GM10847 (cell line): Measurements from ENCODE around the gene GZMM.

Experiments
- POLR2A ChIP-seq: IDR thresholded peaks from 2 replicates; pipeline ENCODE4 v1.6.1; 2011; ENCODE audit not compliant: insufficient read length; ENCODE audit errors: extremely low read depth

Gene GZMM

DNA sequence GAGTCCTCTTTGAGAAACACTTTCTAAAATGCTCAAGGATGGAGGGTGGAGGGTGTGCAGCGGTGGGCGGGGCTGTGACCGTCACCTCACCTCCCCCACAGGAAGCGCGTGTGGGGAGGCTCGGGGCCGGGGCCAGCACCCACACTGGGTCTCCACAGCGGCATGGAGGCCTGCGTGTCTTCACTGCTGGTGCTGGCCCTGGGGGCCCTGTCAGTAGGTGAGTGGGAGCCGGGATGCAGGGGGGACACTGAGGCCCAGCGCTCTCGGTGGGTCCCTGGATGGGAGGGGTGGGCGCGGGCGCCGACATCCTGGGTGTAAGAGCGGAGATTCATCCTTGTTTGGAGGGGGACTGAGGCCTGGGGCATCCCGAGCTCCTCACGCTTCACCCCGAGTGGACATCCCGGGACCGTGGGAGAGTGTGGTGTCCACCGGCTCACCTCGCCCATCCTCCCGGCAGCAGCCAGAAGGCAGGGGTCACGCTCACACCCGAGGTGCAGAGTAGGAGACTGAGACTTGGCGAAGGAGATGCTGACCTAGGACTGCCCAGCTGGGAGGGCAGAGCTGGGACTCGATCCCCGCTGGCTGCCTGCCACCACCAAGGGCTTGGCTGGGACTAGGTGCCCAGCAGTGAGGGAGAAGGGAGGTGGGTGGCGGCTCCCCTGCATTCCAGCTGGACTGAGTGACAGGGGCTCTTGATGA is at the start of gene GZMM:
Gene GZMM (plus strand): TSS at position 144 of the 699 bp plus-strand sequence. CDS start 19 bp downstream, at position 163.
- TF ChIP-seq POLR2A: no peak

DNA sequence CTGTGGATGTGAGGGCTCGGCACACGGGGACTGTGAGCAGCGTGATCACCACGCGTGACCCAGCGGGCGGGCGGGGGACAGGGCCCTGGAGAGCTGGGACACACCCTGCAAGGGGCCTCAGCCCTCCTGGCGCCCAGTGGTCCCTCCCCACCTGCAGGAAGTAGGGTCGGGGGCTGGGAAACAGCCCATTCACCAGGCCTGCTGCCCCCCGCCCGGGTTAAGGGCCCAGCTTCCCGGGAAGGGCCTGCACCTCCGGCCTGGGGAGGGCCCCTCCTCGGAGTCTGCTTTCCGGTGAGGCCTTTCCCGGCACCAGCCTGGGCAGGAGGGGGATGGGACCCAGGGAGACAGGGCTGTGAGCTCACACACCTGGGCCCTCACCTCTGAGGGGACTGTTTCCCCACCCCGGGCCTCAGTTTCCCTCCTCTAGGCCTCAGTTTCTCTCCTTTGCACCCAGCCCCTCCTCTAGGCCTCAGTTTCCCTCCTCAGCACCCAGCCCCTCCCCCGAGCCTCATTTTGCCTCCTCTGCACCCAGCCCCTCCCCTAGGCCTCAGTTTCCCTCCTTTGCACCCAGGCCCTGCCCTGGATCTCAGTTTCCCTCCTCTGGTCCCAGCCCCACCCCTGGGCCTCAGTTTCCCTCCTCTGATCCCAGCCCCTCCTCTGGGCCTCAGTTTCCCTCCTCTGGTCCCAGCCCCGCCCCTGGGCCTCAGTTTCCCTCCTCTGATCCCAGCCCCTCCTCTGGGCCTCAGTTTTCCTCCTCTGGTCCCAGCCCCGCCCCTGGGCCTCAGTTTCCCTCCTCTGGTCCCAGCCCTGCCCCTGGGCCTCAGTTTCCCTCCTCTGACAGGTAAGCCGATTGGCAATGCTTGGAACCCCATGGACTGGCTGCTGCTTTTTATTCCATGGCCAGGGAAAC is 49.4 kb upstream of the GZMM start:
- no peak for TF ChIP-seq POLR2A

DNA sequence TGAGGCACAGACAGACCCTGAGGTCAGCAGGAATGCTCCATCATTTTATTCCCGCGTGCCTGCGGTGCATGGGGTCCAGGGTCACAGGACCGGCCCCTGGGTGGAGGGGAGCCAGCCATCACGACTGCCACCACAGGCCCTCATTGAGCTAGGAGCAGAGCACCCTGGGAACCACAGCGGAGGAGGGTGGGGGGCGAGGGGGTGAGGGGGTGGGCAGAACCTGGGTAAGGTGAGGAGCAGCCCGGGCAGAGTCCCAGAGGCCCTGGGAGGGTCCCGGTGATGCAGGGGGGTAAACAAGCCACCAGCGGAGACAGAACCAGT is 48.8 kb upstream of the GZMM start:
- no peak for TF ChIP-seq POLR2A

DNA sequence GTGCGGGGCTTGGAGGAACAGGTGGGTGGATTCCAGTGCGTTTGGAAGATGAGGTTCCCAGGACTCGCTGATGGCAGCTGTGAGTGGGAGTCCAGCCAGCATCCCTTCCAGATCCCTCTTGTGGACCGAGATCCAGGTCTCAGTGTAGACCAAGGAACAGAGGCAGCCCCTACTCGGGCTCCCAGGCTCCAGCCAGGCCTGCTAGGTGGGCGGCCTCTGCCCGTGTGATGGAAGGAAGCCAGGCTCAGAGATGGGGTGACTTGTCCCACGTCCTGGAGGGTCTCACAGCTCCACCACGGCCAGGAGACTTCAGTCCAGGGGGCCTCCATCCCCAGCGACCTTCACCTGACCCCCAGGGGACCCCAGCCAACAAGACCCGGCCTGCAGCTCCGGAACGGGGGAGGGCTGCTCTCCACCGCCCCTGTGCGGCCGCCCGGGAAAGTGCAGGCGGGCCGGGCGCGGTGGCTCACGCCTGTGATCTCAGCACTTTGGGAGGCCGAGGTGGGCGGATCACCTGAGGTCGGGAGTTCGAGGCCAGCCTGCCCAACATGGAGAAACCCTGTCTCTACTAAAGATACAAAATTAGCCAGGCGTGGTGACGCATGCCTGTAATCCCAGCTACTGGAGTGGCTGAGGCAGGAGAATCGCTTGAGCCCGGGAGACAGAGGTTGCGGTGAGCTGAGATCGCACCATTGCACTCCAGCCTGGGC is 48.3 kb upstream of the GZMM start:
- TF ChIP-seq POLR2A: no peak

DNA sequence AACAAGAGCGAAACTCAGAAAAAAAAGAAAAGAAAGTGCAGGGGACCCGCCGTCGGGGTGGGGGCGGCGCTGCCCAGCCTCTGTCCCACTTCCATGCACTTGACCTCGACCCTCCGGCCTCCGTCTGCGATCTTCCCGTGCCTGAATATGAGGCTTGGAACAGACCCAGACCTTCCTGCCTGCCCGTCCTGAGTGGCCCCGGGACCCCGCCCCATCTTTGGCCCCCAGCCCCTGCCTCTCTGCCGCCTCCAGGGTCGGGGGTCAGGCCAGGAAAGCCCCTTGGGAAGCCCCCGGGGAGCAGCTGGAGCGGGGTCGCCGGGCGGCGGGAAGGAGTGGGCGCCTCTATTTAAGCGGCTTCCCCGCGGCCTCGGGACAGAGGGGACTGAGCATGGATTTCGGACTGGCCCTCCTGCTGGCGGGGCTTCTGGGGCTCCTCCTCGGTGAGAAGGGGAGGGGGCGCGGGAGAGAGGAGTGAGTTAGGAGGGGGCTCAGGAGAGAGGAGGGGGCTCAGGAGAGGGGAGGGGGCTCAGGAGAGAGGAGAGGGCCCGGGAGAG is 47.7 kb upstream of the GZMM start, which contains the start of gene MADCAM1:
Gene MADCAM1 (plus strand): TSS at position 375 of the 554 bp plus-strand sequence. CDS start 14 bp downstream, at position 389.
- TF ChIP-seq POLR2A: no peak

DNA sequence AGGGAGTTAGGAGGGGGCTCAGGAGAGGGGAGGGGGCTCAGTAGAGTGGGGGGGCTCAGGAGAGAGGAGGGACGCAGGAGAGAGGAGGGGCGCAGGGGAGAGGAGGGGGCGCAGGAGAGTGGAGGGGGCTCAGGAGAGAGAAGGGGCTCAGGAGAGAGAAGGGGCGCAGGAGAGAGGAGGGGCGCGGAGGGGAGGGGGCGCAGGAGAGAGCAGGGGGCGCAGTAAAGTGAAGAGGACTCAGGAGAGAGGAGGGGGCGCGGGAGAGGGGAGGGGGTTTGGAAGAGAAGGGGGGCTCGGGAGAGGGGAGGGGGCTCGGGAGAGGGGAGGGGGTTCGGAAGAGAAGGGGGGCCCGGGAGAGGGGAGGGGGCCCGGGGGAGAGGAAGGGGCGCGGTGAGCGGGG is 46.9 kb upstream of the GZMM start:
- TF ChIP-seq POLR2A: no peak

DNA sequence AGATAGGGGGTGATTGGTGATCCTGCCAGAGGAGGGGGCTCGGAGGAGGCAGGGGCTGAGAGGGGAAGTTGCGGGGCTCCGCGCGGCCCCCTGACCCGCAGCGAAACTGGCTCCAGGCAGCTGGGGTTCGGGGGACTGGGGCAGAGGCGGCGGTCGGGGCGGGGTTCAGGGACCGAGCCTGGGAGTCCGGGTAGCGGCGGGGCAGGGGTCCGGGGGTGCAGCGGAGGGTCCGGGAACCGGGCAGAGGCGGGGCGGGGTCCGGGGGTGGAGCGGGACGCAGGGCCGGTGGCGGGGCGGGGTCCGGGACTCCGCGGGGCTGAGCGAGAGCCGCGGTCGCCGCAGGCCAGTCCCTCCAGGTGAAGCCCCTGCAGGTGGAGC is 46.4 kb upstream of the GZMM start:
- TF ChIP-seq POLR2A: no peak

DNA sequence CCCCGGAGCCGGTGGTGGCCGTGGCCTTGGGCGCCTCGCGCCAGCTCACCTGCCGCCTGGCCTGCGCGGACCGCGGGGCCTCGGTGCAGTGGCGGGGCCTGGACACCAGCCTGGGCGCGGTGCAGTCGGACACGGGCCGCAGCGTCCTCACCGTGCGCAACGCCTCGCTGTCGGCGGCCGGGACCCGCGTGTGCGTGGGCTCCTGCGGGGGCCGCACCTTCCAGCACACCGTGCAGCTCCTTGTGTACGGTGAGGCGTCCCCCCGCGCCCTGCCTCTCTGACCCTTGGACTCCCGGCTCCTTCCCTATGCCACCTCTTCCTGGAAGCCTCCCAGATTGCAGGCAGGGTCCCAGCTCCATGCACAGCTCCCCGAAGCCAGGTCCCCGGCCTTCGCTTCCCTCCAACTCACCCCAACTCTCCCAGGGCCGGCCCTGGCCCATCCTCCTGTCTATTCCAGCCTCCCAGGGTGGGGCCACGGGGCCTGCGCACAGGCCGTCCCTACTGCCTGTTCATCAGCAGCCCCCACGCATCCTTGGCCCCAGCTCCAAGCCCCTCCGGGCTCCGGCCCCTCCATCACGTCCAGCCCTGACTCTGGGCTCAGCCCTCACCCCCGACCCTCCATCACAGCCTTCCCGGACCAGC is 45.9 kb upstream of the GZMM start:
- no peak for TF ChIP-seq POLR2A

DNA sequence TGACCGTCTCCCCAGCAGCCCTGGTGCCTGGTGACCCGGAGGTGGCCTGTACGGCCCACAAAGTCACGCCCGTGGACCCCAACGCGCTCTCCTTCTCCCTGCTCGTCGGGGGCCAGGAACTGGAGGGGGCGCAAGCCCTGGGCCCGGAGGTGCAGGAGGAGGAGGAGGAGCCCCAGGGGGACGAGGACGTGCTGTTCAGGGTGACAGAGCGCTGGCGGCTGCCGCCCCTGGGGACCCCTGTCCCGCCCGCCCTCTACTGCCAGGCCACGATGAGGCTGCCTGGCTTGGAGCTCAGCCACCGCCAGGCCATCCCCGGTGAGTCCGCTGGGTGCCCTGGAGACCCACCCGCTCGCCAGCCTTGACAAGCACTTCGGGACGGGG is 45.4 kb upstream of the GZMM start:
- no peak for TF ChIP-seq POLR2A

DNA sequence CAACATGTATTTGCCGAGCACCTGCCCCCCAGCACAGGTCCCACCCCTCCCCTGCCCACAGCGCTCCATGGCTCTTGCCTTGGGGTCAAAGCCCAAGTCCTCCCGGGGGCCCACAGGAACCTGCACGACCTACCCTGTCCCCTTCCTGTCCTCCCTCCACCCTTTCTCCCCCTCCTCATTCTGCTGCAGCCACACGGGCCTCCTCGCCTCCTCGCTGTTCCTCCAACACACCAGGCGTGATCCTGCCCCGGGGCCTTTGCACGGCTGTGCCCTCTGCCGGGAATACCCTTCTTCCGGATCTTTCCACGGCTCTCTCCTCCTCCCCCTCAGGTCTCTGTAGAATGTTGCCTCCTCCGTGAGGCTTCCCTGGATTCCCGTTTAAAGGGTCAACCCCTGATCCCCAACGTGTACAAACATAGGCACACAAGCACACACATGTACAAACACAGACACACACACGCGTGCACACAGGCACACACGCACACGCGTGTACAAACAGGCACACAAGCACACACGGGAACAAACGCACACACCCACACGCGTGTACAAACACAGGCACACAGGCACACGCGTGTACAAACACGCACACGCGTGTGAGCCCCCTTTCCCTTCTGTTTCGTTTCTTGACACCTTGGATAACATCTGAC is 44.8 kb upstream of the GZMM start:
- no peak for TF ChIP-seq POLR2A

DNA sequence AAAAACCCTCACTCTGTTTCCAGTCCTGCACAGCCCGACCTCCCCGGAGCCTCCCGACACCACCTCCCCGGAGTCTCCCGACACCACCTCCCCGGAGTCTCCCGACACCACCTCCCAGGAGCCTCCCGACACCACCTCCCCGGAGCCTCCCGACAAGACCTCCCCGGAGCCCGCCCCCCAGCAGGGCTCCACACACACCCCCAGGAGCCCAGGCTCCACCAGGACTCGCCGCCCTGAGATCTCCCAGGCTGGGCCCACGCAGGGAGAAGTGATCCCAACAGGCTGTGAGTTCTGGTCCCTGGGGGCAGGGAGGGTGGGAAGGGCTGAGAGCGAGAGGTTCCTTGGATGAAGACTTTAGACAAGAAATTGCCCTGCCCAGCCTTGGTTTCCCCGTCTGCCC is 42.2 kb upstream of the GZMM start:
- TF ChIP-seq POLR2A: no peak

DNA sequence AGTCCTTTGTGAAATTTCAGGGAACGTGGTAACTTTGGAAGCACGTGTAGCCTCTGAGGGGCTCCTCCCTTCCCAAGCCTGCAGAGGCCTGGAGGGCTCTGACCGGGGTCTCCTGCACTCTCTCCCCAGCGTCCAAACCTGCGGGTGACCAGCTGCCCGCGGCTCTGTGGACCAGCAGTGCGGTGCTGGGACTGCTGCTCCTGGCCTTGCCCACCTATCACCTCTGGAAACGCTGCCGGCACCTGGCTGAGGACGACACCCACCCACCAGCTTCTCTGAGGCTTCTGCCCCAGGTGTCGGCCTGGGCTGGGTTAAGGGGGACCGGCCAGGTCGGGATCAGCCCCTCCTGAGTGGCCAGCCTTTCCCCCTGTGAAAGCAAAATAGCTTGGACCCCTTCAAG is 39.2 kb upstream of the GZMM start:
- TF ChIP-seq POLR2A: no peak

DNA sequence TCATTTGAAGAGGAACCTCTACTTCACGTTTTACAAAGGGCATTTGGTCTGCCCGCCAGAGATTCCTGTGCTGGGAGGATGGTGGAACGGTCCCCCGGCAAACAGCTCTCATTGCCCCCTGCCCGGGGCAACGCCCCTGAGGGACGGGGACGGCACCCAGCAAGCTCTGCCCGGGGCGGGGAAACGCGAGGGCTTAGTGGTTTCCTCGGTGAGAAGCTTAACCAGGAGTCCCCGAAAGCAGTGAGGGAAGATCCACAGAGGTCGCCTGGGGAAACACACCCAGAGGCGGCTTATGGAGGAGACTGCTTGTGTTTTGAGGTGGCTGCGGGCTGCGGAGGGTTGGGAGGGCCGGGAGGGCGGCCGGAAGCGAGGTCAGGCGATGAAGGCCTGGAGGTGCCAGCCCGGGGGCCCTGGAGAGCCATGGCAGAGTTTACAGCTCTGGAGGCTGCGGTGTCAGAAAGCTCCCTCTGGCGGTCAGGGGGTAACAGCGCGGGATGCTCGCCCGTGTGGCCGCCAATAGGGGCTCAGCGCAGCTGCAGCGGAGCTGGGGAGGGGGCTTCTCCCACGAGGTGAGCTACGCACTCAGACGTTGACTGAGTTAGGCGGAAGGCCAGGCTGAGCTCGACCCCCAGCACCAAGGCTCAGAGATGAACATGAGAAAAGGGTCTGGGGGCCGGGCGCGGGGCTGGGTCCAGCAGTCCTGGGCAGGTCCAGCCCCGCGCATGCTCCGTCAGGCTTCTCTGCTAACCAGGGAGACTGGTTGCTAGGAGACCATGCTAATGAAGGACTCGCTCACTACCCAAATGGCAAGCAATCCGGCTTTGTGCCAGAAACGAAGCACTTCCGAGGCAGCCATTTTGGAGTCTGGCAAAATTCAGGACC is 37.2 kb upstream of the GZMM start:
- peak; percentile 19 for TF ChIP-seq POLR2A

DNA sequence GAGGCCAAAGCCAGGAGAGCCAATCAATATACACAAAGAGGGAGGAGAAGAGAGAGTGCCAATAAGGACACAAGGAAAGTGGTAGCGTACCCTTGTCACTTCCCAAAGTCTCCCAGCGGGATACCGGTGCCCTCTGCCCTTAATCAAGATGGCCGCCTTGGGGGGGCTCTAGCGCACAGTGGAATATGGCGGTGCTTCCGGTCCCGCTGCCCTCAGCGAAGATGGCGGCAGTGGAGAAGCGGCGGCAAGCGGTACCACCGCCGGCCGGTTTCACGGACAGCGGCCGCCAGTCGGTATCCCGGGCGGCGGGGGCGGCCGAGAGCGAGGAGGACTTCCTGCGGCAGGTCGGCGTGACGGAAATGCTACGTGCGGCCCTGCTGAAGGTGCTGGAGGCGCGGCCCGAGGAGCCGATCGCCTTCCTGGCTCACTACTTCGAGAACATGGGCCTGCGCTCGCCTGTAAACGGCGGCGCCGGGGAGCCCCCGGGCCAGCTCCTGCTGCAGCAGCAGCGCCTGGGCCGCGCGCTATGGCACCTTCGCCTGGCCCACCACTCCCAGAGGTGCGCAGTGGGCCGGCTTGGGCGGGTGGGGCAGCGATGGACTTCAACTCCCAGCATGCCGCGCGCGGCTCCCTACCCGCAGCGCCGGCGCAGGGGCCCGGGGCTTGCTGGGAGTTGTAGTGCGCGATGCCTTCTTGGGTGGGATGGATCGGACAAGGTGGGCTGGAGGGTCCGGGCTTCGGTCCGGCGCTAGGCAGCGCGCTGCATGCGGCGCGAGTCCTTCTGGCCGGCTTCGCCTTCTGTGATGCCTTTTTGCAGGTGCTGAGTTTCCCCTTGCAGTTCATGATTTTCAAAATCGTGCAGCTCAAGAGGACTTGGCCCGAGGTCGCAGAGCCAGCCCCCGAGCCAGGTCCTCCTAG is 36.3 kb upstream of the GZMM start, which contains the start of gene TPGS1:
Gene TPGS1 (plus strand): TSS at position 212 of the 918 bp plus-strand sequence. CDS start 10 bp downstream, at position 222.
- peak; percentile 55 for TF ChIP-seq POLR2A
